ENCODE data around the gene GPR176.

GPR176 gene

DNA sequence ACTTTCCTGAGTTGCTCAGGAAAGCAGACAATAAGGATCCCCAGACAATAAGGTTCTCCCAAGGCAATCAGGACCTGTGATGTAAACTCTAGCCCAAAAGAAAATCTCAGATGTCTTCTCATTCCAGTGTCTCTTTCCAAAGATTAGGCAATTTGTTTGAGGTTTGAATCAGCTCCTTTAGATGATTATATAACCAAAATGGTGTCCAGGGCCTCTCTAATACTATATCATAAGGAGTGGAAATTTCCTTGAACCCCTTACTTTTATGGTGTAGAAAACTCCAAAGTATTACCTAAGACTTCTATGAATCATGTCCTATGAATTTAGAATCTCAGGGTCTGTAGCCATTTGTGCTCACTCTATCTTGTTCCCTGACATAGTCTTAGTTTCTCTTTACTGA is 65.9 kb downstream of the GPR176 start:
- TF ChIP-seq, protein P1, sequence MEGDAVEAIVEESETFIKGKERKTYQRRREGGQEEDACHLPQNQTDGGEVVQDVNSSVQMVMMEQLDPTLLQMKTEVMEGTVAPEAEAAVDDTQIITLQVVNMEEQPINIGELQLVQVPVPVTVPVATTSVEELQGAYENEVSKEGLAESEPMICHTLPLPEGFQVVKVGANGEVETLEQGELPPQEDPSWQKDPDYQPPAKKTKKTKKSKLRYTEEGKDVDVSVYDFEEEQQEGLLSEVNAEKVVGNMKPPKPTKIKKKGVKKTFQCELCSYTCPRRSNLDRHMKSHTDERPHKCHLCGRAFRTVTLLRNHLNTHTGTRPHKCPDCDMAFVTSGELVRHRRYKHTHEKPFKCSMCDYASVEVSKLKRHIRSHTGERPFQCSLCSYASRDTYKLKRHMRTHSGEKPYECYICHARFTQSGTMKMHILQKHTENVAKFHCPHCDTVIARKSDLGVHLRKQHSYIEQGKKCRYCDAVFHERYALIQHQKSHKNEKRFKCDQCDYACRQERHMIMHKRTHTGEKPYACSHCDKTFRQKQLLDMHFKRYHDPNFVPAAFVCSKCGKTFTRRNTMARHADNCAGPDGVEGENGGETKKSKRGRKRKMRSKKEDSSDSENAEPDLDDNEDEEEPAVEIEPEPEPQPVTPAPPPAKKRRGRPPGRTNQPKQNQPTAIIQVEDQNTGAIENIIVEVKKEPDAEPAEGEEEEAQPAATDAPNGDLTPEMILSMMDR (conservative IDR thresholded peaks at IDR 0.05; ENCODE audit: low read length): no peak
- TF ChIP-seq EZH2phosphoT487 (IDR thresholded peaks at IDR 0.05; ENCODE audit: borderline replicate concordance): no peak
- H3K79me2 ChIP-seq (ENCODE audit: insufficient read depth, low read length): no peaks in the 10 kb centered on the region
- no peak overlapping the region for H2AFZ ChIP-seq (ENCODE audit: low read length)
- no peaks in the 10 kb centered on the region for H3K36me3 ChIP-seq (ENCODE audit: insufficient read depth, low read length)
- H3K27me3 ChIP-seq (ENCODE audit: insufficient read depth, low read length, poor library complexity, severe bottlenecking): no peaks in the 10 kb centered on the region
- no peaks in the 10 kb centered on the region for H3K9me3 ChIP-seq (ENCODE audit: insufficient read depth, low read depth, low read length)
- no peak overlapping the region for H3K4me2 ChIP-seq (ENCODE audit: low read depth, low read length, poor library complexity, severe bottlenecking)
- H3F3A ChIP-seq (ENCODE audit: low read depth): no peaks in the 10 kb centered on the region
- H3K9ac ChIP-seq (ENCODE audit: low read depth, low read length, poor library complexity, severe bottlenecking): no peak overlapping the region
- no peak overlapping the region for H3K4me3 ChIP-seq (ENCODE audit: low read length, poor library complexity, severe bottlenecking)
- peaks cover 16% of the 10 kb centered on the region for H3K4me1 ChIP-seq (ENCODE audit: insufficient read depth, low read length, poor library complexity, severe bottlenecking)
- H3K9me2 ChIP-seq (replicated peaks; ENCODE audit: low read depth, low read length): no peaks in the 10 kb centered on the region
- H4K20me1 ChIP-seq (ENCODE audit: insufficient read depth, low read length, poor library complexity, severe bottlenecking): no peaks in the 10 kb centered on the region

DNA sequence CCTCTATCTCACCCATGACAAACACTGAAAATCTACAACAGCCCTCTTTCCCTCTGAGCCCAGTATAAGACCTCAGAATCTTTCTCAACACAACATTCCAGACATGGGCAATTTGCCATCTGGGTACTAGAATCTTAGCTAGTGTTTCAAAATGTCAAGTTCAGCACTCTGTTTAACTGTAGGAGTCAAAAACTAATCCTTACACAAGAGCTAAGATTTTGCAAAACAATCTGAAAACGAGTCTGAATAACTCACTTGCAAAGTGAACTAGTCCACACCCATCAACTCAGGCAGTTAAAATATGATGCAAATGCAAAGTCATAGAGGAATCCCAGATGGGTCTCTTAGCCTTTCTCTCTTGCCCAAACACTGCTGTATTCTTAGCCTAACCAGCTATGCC is 67.8 kb downstream of the GPR176 start:
- H3K79me2 ChIP-seq (ENCODE audit: insufficient read depth, low read length): no peaks in the 10 kb centered on the region
- H4K20me1 ChIP-seq (ENCODE audit: insufficient read depth, low read length, poor library complexity, severe bottlenecking): no peaks in the 10 kb centered on the region
- no peak overlapping the region for H3K4me3 ChIP-seq (ENCODE audit: low read length, poor library complexity, severe bottlenecking)
- TF ChIP-seq EZH2phosphoT487 (IDR thresholded peaks at IDR 0.05; ENCODE audit: borderline replicate concordance): no peak
- TF ChIP-seq, protein P1 (conservative IDR thresholded peaks at IDR 0.05; ENCODE audit: low read length): no peak
- H3K27me3 ChIP-seq (ENCODE audit: insufficient read depth, low read length, poor library complexity, severe bottlenecking): no peaks in the 10 kb centered on the region
- no peak overlapping the region for H3K4me2 ChIP-seq (ENCODE audit: low read depth, low read length, poor library complexity, severe bottlenecking)
- H3K36me3 ChIP-seq (ENCODE audit: insufficient read depth, low read length): no peaks in the 10 kb centered on the region
- peaks cover 16% of the 10 kb centered on the region for H3K4me1 ChIP-seq (ENCODE audit: insufficient read depth, low read length, poor library complexity, severe bottlenecking)
- no peaks in the 10 kb centered on the region for H3F3A ChIP-seq (ENCODE audit: low read depth)
- H3K9me3 ChIP-seq (ENCODE audit: insufficient read depth, low read depth, low read length): no peaks in the 10 kb centered on the region
- no peaks in the 10 kb centered on the region for H3K9me2 ChIP-seq (replicated peaks; ENCODE audit: low read depth, low read length)
- H3K9ac ChIP-seq (ENCODE audit: low read depth, low read length, poor library complexity, severe bottlenecking): no peak overlapping the region
- H2AFZ ChIP-seq (ENCODE audit: low read length): no peak overlapping the region

DNA sequence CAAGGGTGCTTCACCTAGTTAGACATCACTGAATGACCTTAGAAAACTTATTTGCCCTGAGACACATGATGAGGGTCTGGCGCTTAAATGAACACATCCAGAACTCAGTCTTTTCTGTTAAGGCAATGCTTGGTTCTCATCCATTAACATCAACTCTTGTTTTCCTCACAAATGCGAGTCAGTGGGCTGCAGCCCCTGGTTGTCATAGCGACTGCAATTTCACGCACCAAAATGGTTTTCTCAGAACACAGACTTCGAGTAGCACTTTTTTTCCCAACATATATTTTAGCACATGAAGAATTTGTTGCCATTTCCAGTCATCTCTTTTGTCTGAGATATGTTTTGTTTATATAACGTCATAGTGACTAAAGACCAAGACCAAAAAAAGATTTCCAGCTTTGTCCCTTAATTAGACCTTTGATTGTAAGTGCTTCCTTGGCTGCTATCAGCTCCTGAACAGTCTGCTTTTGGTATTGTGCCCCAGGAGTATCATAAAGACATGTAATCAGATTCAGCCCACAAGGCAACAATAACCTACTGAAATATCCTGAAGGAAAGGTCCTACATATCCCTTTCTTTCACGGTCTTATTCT is 68.5 kb downstream of the GPR176 start:
- TF ChIP-seq, protein P1 (conservative IDR thresholded peaks at IDR 0.05; ENCODE audit: low read length): no peak
- TF ChIP-seq EZH2phosphoT487 (IDR thresholded peaks at IDR 0.05; ENCODE audit: borderline replicate concordance): no peak
- no peak overlapping the region for H3K4me2 ChIP-seq (ENCODE audit: low read depth, low read length, poor library complexity, severe bottlenecking)
- no peak overlapping the region for H3K9ac ChIP-seq (ENCODE audit: low read depth, low read length, poor library complexity, severe bottlenecking)
- no peaks in the 10 kb centered on the region for H3K79me2 ChIP-seq (ENCODE audit: insufficient read depth, low read length)
- no peaks in the 10 kb centered on the region for H3K9me3 ChIP-seq (ENCODE audit: insufficient read depth, low read depth, low read length)
- peaks cover 16% of the 10 kb centered on the region for H3K4me1 ChIP-seq (ENCODE audit: insufficient read depth, low read length, poor library complexity, severe bottlenecking)
- H3F3A ChIP-seq (ENCODE audit: low read depth): no peaks in the 10 kb centered on the region
- no peaks in the 10 kb centered on the region for H3K9me2 ChIP-seq (replicated peaks; ENCODE audit: low read depth, low read length)
- H4K20me1 ChIP-seq (ENCODE audit: insufficient read depth, low read length, poor library complexity, severe bottlenecking): no peaks in the 10 kb centered on the region
- H3K27me3 ChIP-seq (ENCODE audit: insufficient read depth, low read length, poor library complexity, severe bottlenecking): no peaks in the 10 kb centered on the region
- no peak overlapping the region for H2AFZ ChIP-seq (ENCODE audit: low read length)
- H3K36me3 ChIP-seq (ENCODE audit: insufficient read depth, low read length): no peaks in the 10 kb centered on the region
- H3K4me3 ChIP-seq (ENCODE audit: low read length, poor library complexity, severe bottlenecking): no peak overlapping the region
